Skin epidermis (tissue), 12 donors: Measurements from ENCODE around the gene SLC48A1.

Source experiments
- H3K27ac ChIP-seq, 21 experiments: fragments of 200-600 bp; sonication (generic) in 11 of 21; one replicate each; pipeline ENCODE4 v1.5.0; 2020; ENCODE audit warnings: mild to moderate bottlenecking in 3 of 21, inconsistent platforms in 2 of 21, moderate library complexity in 2 of 21
- H3K4me3 ChIP-seq, 7 experiments: fragments of 200-600 bp; sonication (generic) in 2 of 7; one replicate each; pipeline ENCODE4 v1.5.0; 2020; ENCODE audit warnings: inconsistent platforms in 2 of 7, mild to moderate bottlenecking in 2 of 7, moderate library complexity in 1 of 7

Gene SLC48A1

GRCh38 chr12:47742253-47742825 lies 30.7 kb upstream of the SLC48A1 start:
- H3K4me3 ChIP-seq, result no peak overlapping the region
- no peak overlapping the region for H3K27ac ChIP-seq

GRCh38 chr12:47743311-47743860 lies 29.7 kb upstream of the SLC48A1 start:
- Histone ChIP-seq H3K4me3 (no peak overlapping the region), H3K27ac (no peak overlapping the region)

- no peak overlapping the region for H3K27ac ChIP-seq
- no peak overlapping the region for H3K4me3 ChIP-seq
Observed at GRCh38 chr12:47744005-47744651, 28.9 kb upstream of the SLC48A1 start.

GRCh38 chr12:47744778-47745436 lies 28.1 kb upstream of the SLC48A1 start:
- H3K27ac ChIP-seq, result no peak overlapping the region

GRCh38 chr12:47745485-47746041 lies 27.5 kb upstream of the SLC48A1 start:
- H3K4me3 ChIP-seq, result no peak overlapping the region
- no peak overlapping the region for H3K27ac ChIP-seq

More at GRCh38 chr12:47744778-47745436, 28.1 kb upstream of the SLC48A1 start:
- H3K4me3 ChIP-seq, result no peak overlapping the region

- Histone ChIP-seq H3K4me3 (no peak overlapping the region), H3K27ac (no peak overlapping the region)
Observed at GRCh38 chr12:47746073-47746472, 27.0 kb upstream of the SLC48A1 start.

GRCh38 chr12:47746523-47746922 lies 26.5 kb upstream of the SLC48A1 start:
- H3K4me3 ChIP-seq, result no peak overlapping the region
- H3K27ac ChIP-seq, result no peak overlapping the region

- H3K27ac ChIP-seq, result no peak overlapping the region
- no peak overlapping the region for H3K4me3 ChIP-seq
Observed at GRCh38 chr12:47747126-47747525, 25.9 kb upstream of the SLC48A1 start.

- Histone ChIP-seq H3K27ac (no peak overlapping the region), H3K4me3 (no peak overlapping the region)
Observed at GRCh38 chr12:47747596-47748506, 25.2 kb upstream of the SLC48A1 start.

GRCh38 chr12:47748507-47748828 lies 24.6 kb upstream of the SLC48A1 start:
- no peak overlapping the region for H3K4me3 ChIP-seq
- no peak overlapping the region for H3K27ac ChIP-seq

- no peak overlapping the region for H3K27ac ChIP-seq
- H3K4me3 ChIP-seq, result no peak overlapping the region
Observed at GRCh38 chr12:47748899-47749298, 24.1 kb upstream of the SLC48A1 start.

GRCh38 chr12:47750229-47750798 lies 22.7 kb upstream of the SLC48A1 start:
- H3K27ac ChIP-seq, result no peak overlapping the region
- no peak overlapping the region for H3K4me3 ChIP-seq

GRCh38 chr12:47750916-47751470 lies 22.0 kb upstream of the SLC48A1 start:
- Histone ChIP-seq H3K27ac (no peak overlapping the region), H3K4me3 (no peak overlapping the region)

GRCh38 chr12:47751561-47751960 lies 21.5 kb upstream of the SLC48A1 start:
- no peak overlapping the region for H3K4me3 ChIP-seq
- H3K27ac ChIP-seq, result peak overlapping the region in 5 of 21 experiments; percentile 4 to 59 (median 35)

GRCh38 chr12:47752121-47752520 lies 20.9 kb upstream of the SLC48A1 start:
- Histone ChIP-seq H3K4me3 (no peak overlapping the region), H3K27ac (peak overlapping the region in 13 of 21 experiments; percentile 4 to 70 (median 35))

GRCh38 chr12:47752552-47752951 lies 20.5 kb upstream of the SLC48A1 start:
- Histone ChIP-seq H3K4me3 (no peak overlapping the region), H3K27ac (peak overlapping the region in 18 of 21 experiments; percentile 2 to 70 (median 41))

GRCh38 chr12:47753021-47754001 lies 19.7 kb upstream of the SLC48A1 start:
- Histone ChIP-seq H3K4me3 (no peak overlapping the region), H3K27ac (peak overlapping the region in 18 of 21 experiments; percentile 2 to 70 (median 47))

- Histone ChIP-seq H3K4me3 (no peak overlapping the region), H3K27ac (peak overlapping the region in 16 of 21 experiments; percentile 11 to 70 (median 42))
Observed at GRCh38 chr12:47754126-47754525, 18.9 kb upstream of the SLC48A1 start.
